GM23248 (cell line): ENCODE results near the gene OSER1.

Source experiments
- EZH2 ChIP-seq: fragments of 200-600 bp; sonication (generic); IDR thresholded peaks from 2 replicates; pipeline ENCODE4 v1.6.1; 2018; ENCODE audit warnings: antibody characterized with exemption, mild to moderate bottlenecking; ENCODE audit not compliant: insufficient read depth, poor library complexity, severe bottlenecking
- EZH2phosphoT487 ChIP-seq: fragments of 200-600 bp; sonication (generic); IDR thresholded peaks from 2 replicates; pipeline ENCODE4 v1.6.1; 2018; ENCODE audit warnings: antibody characterized with exemption, moderate library complexity, mild to moderate bottlenecking, low read depth; ENCODE audit not compliant: insufficient read depth

- TF ChIP-seq EZH2, result no peak
- TF ChIP-seq EZH2phosphoT487, result no peak
Observed at GRCh38 chr20:44209686-44210405, 725 bp downstream of the OSER1 start.
